ENCODE data around the gene MT1HL1. TPM values are rescaled to one million over a fixed set of nuclear protein-coding genes. Genes with fewer than 3 reads are reported as not detected.

MT1HL1 gene
- total and polyA plus RNA-seq, 2 experiments from 2014 or later: not detected

DNA sequence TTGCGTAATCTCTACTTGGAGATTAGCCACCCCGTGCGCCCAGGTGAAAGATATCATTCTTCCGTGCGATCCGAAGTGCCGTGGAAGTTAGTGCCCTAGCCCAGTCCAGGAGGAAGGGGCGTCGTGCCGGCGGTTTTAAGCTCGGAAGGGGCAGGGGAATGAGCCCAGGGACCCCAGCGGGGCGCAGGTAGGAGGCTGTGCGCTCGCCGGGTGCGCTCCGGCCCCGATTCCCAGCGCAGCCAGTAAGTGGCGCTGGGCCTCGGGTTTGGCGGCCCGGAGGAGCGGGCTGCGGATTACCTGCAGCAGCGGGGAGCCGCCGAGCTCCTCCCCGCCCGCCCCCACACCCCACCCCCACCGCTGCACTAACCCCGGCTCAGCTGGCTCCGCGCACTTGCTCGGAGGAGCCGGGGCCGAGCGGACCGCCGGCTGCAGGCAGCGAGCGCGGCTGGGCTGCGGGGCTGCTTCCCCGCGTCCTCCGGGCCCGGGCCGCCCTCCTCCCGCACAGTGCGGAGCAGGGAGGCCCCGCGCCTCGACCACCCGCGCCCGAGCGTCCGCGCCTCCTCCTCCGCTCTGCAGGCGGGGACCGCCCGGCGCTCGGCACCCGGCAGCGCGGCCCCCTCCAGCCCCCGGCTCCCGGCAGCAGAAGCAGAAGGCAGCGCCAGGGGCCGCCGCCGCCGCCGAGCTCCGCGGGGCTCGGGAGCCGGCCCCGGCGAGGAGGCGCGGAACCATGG, 37.7 kb upstream of the MT1HL1 start, which contains the start of gene RYR2:
Gene RYR2, plus strand, starts transcription at position 390 of the 731 bp plus-strand sequence. Its CDS starts 338 bp downstream, at position 728.
- H3K9me2 ChIP-seq (ENCODE audit: insufficient read depth): no peaks in the 10 kb centered on the region
- no peaks in the 10 kb centered on the region for H3F3A ChIP-seq (ENCODE audit: insufficient read depth)
- H4K20me1 ChIP-seq (ENCODE audit: insufficient read depth): no peaks in the 10 kb centered on the region
- WGBS, 2 experiments (ENCODE audit: low coverage in 1 of 2, low lambda C conversion rate in 2 of 2, missing lambda C conversion rate in 2 of 2): 7 to 8% methylated on average over 62 to 76 of the region's 87 CpGs
- H3K4me2 ChIP-seq (ENCODE audit: unreplicated experiment): no peak within 1 kb of the TSS
- H3K36me3 ChIP-seq (ENCODE audit: low read depth): no peaks in the 10 kb centered on the region
- no peaks in the 10 kb centered on the region for H3K4me1 ChIP-seq (ENCODE audit: insufficient read depth)
- H3K27ac ChIP-seq: no peak within 1 kb of the TSS
- peaks cover 34% of the 10 kb centered on the region for H3K27me3 ChIP-seq (replicated peaks; ENCODE audit: insufficient read depth)
- in situ Hi-C loops (cut with MboI): no loop called here
- H2AFZ ChIP-seq: no peak within 1 kb of the TSS
- no peak for TF ChIP-seq EZH2 (IDR thresholded peaks at IDR 0.05; ENCODE audit: insufficient read depth, poor library complexity, severe bottlenecking)
- TF ChIP-seq EZH2phosphoT487 (IDR thresholded peaks at IDR 0.05; ENCODE audit: insufficient read depth, low read depth): no peak
- no peaks in the 10 kb centered on the region for H3K9me3 ChIP-seq (ENCODE audit: low read depth)
- no peak within 1 kb of the TSS for H3K4me3 ChIP-seq
- peak; percentile 5 for DNase-seq
- no peaks in the 10 kb centered on the region for H3K79me2 ChIP-seq (ENCODE audit: insufficient read depth)
- H3K9ac ChIP-seq: no peak within 1 kb of the TSS

DNA sequence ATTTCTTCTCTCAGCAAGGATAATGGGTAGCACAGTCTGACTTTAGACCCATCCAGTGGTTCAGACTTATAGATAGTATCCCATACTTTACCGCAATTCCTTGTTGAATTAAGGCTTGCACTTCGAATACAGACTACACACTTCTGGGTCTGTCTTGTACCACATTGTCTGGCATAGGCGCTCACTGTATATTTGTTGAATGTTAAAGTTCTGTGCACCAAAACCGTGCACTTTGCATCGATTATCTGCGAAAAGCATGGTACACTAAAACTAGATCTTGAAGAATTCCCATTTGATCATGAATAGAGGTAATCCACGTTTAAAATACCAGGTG, 37.2 kb upstream of the MT1HL1 start:
- no peak overlapping the region for H3K4me2 ChIP-seq (ENCODE audit: unreplicated experiment)
- no peaks in the 10 kb centered on the region for H3K4me1 ChIP-seq (ENCODE audit: insufficient read depth)
- no peak overlapping the region for H3K9ac ChIP-seq
- no peaks in the 10 kb centered on the region for H4K20me1 ChIP-seq (ENCODE audit: insufficient read depth)
- DNase-seq: no peak
- in situ Hi-C loops (cut with MboI): no loop called here
- H3K36me3 ChIP-seq (ENCODE audit: low read depth): no peaks in the 10 kb centered on the region
- no peaks in the 10 kb centered on the region for H3K9me3 ChIP-seq (ENCODE audit: low read depth)
- H3K9me2 ChIP-seq (ENCODE audit: insufficient read depth): no peaks in the 10 kb centered on the region
- H3K27me3 ChIP-seq (replicated peaks; ENCODE audit: insufficient read depth): peaks cover 34% of the 10 kb centered on the region
- no peak overlapping the region for H2AFZ ChIP-seq
- WGBS, 2 experiments (ENCODE audit: low coverage in 1 of 2, low lambda C conversion rate in 2 of 2, missing lambda C conversion rate in 2 of 2): 15 to 22% methylated on average over 7 of the region's 7 CpGs
- no peak overlapping the region for H3K4me3 ChIP-seq
- no peak for TF ChIP-seq EZH2 (IDR thresholded peaks at IDR 0.05; ENCODE audit: insufficient read depth, poor library complexity, severe bottlenecking)
- no peak for TF ChIP-seq EZH2phosphoT487 (IDR thresholded peaks at IDR 0.05; ENCODE audit: insufficient read depth, low read depth)
- no peaks in the 10 kb centered on the region for H3K79me2 ChIP-seq (ENCODE audit: insufficient read depth)
- H3F3A ChIP-seq (ENCODE audit: insufficient read depth): no peaks in the 10 kb centered on the region
- H3K27ac ChIP-seq: no peak overlapping the region

DNA sequence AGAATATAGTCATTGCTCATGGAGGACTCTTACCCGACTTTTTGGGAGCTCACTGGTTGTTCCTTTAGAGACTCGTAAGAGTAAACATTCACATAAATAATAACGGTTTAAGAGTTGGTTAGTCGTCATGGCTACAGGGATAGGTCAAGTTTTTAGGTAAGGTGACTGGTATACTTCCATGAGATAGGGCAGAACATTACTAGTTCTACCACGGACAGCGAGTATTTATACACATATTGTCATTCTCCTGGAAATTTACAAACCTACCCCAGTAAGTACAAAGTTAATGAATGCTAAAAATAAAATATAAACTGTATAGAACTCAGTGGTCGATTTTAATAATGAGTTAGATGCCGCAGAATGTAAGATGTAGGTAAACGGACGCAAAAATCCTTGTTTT, 36.6 kb upstream of the MT1HL1 start:
- Histone ChIP-seq H3K79me2 (ENCODE audit: insufficient read depth) (no peaks in the 10 kb centered on the region), H4K20me1 (ENCODE audit: insufficient read depth) (no peaks in the 10 kb centered on the region), H3K27ac (no peak overlapping the region), H3F3A (ENCODE audit: insufficient read depth) (no peaks in the 10 kb centered on the region), H3K27me3 (replicated peaks; ENCODE audit: insufficient read depth) (peaks cover 34% of the 10 kb centered on the region), H3K9me3 (ENCODE audit: low read depth) (no peaks in the 10 kb centered on the region), H3K36me3 (ENCODE audit: low read depth) (no peaks in the 10 kb centered on the region), H3K4me1 (ENCODE audit: insufficient read depth) (no peaks in the 10 kb centered on the region), H3K4me3 (no peak overlapping the region), H3K4me2 (ENCODE audit: unreplicated experiment) (no peak overlapping the region), H3K9me2 (ENCODE audit: insufficient read depth) (no peaks in the 10 kb centered on the region), H2AFZ (no peak overlapping the region), H3K9ac (no peak overlapping the region)
- WGBS, 2 experiments (ENCODE audit: low coverage in 1 of 2, low lambda C conversion rate in 2 of 2, missing lambda C conversion rate in 2 of 2): 56 to 61% methylated on average over 10 of the region's 10 CpGs
- TF ChIP-seq EZH2 (IDR thresholded peaks at IDR 0.05; ENCODE audit: insufficient read depth, poor library complexity, severe bottlenecking) (peak; percentile 9), EZH2phosphoT487 (IDR thresholded peaks at IDR 0.05; ENCODE audit: insufficient read depth, low read depth) (no peak)
- no peak for DNase-seq
- in situ Hi-C loops (cut with MboI): no loop called here

DNA sequence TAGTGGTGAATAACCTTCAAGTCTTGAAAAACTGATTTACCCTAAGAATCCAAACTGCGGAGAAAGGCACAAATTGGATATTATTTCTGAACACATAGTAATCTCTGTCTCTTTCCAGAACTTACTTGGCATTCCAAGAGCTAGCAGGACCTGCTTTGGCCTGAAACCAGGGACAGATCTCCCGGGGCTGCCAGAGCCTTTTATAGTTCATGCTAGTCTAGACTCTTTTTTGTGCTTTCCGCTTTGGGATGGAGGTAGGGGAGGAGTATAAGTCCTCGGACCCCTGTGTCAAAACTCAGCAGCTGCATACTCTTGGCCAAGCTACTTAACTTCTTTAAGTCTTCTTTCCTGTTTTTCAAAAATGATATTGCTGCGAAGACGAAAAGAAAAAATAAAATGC, 34.0 kb upstream of the MT1HL1 start:
- DNase-seq: no peak
- Histone ChIP-seq H3K4me3 (no peak overlapping the region), H3K79me2 (ENCODE audit: insufficient read depth) (no peaks in the 10 kb centered on the region), H4K20me1 (ENCODE audit: insufficient read depth) (no peaks in the 10 kb centered on the region), H3K27me3 (replicated peaks; ENCODE audit: insufficient read depth) (peaks cover 19% of the 10 kb centered on the region; the same call in 1 of the 2 replicates), H3K9me2 (ENCODE audit: insufficient read depth) (no peaks in the 10 kb centered on the region), H3K36me3 (ENCODE audit: low read depth) (no peaks in the 10 kb centered on the region), H3K9me3 (ENCODE audit: low read depth) (no peaks in the 10 kb centered on the region), H3K4me2 (ENCODE audit: unreplicated experiment) (no peak overlapping the region), H3K9ac (no peak overlapping the region), H3F3A (ENCODE audit: insufficient read depth) (no peaks in the 10 kb centered on the region), H3K27ac (no peak overlapping the region), H2AFZ (no peak overlapping the region), H3K4me1 (ENCODE audit: insufficient read depth) (no peaks in the 10 kb centered on the region)
- no peak for TF ChIP-seq EZH2 (IDR thresholded peaks at IDR 0.05; ENCODE audit: insufficient read depth, poor library complexity, severe bottlenecking)
- no peak for TF ChIP-seq EZH2phosphoT487 (IDR thresholded peaks at IDR 0.05; ENCODE audit: insufficient read depth, low read depth)
- WGBS, 2 experiments (ENCODE audit: low coverage in 1 of 2, low lambda C conversion rate in 2 of 2, missing lambda C conversion rate in 2 of 2): 47 to 51% methylated on average over 6 of the region's 6 CpGs
- in situ Hi-C loops (cut with MboI): no loop called here

Measured in GM23248 (cell line).